ENCODE data around the gene ALKBH4.
"Not testable (repeated sequence)": the region's sequence is repeated elsewhere in the genome, so short reads cannot be mapped to it uniquely, and the experiment has no call there.

The ALKBH4 gene

DNA sequence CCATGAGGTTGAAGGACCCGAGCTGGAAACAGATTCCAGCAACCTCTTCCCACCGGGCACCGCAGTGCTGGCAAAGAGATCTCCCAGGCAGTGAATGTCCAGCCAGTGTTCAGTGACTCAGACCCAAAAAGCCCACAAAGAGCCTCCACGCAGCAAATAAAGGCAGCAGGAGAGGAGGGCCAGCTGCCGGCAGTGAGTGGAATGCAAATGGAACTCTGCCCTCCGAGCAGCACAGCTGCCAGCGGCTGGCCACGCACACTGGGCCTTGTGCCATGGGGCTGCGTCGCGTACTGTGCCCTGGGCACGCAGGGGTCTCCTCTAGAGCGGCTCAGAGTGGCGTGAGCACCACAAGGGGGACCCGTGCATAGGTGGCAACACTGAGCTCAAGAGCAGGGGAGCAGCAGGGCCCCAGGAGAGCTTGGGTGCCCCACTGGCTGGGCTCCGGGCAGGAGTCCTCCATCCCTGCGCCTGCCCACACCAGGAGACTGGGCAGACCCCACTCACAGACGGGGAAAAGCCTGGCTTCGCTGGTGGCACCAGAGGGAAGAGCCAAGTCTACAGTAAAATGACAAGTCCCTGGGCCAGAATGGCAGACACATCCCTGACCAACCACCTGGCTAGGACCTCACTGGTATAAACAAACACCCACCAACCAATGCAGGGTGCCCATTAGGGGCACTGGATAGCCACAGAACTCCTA lies 10.2 kb upstream of the ALKBH4 start:
- not testable (repeated sequence) for DNase-seq

- not testable (repeated sequence) for DNase-seq
Measured at GRCh38 chr7:102474116-102474515, 9.5 kb upstream of the ALKBH4 start.

DNA sequence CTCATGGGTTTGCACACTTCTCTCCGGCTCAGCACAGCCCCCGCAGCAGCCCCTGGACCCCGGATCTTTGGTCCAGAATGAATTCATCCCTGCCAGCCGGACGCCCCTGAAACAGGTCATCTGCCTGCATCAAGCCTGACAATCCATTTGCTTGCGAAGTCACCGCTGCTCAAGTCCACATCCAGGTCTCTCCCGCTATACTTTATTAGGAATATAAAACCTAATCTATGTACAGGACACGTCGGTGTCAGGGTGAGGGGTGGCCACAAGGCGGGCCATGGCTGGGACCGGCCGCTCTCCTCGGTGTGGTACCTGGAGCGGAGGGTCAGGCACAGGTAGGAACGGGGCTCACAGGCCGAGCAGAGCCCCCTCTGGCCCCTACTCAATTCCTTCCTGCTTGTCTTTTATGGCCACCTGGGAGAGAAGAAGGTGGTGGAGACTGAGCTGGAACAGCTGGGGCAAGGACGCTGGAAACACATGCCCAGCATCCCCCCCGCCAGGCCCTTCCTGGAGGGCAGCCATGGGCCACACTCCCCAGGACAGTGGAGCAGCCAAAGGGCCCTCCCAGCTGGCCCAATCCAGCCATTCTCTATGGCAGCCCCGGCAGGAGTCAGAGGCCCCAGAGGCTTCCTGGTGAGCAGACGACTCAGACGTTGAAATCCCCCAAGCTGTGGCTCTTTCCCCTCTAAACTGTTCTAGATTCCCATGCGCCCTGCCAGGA lies 8.8 kb upstream of the ALKBH4 start:
- DNase-seq = no peak

- DNase-seq = no peak
Measured at GRCh38 chr7:102472126-102473041, 7.7 kb upstream of the ALKBH4 start.

DNA sequence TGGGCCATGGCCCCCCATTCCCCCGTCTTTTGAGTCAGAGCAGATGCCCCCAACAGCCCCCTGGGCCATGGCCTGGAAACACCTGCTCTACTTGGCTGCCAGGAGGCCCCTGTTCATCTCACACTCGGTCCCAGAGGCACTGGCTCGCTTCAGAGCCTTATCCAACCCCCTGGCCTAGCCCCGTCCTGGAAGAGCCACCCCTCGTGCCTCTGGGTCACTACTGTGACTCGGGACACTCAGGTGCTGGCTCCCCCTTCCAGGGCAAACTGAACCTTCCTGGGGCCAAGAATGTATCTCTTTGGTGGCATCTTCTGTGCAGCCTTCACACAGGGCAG lies 7.1 kb upstream of the ALKBH4 start:
- no peak for DNase-seq

- DNase-seq = no peak
Measured at GRCh38 chr7:102469972-102470825, 5.5 kb upstream of the ALKBH4 start.

DNA sequence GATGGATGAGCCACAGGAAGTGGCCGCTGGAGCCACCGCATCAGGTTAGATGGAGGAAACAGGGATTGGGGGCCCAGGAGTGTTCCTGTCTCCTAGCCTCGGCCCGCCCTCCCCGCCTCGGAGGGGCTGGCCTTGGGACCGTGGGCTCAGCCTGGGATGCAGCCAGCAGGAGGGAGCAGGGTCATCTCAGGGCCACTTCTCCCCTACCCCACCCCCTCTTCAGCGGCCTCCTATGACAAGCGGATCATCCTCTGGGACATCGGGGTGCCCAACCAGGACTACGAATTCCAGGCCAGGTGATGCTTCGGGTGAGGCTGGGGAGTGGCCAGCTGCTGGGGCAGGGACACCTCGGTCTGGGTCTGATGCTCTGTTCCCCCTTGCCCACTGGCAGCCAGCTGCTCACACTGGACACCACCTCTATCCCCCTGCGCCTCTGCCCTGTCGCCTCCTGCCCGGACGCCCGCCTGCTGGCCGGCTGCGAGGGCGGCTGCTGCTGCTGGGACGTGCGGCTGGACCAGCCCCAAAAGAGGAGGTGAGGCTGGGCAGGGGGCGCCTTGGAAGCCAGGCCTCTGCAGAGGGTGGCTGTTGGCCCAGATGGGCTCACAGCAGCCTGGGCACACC lies 4.8 kb upstream of the ALKBH4 start:
- DNase-seq = no peak

DNA sequence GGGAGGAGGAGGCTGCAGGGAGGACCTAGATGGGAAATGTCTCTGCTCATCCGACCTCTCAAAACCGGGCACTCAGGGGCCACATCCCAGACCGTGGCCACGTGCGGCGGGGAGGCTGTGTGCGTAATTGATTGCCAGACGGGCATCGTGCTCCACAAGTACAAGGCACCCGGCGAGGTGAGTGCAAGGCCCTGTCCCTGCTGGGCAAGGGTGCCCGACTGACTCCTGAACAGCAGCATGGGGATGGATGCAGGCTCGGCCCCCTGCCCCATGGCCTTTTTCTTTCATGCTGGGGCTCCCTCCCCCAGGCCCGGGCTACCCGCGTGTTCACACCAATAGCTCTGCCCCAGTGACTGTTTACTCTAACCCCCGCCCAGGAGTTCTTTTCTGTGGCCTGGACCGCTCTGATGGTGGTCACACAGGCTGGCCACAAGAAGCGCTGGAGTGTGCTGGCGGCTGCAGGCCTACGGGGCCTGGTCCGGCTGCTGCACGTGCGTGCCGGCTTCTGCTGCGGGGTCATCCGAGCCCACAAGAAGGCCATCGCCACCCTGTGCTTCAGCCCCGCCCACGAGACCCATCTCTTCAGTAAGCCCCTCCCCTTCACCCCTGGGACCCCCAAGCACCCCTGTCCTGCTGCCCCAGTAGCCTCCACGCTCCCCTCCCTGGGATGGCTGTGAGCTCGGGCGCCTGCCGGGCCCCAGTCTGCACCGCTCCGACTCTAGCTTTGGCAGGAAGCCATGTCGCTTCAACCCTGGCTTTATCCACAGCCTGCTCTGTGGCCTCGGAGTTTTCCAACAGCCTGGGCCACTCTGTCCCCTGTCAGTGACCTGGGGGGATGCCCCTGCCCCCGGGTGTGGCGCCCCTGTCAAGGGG lies 4.1 kb upstream of the ALKBH4 start:
- DNase-seq = no peak

- DNase-seq = no peak
Measured at GRCh38 chr7:102467581-102468477, 3.2 kb upstream of the ALKBH4 start.

GRCh38 chr7:102466097-102466496 lies 1.4 kb upstream of the ALKBH4 start:
- no peak for DNase-seq

- DNase-seq = peak in 1 of 2 experiments; percentile 21
Measured at GRCh38 chr7:102463841-102464576, 654 bp downstream of the ALKBH4 start.

- no peak for DNase-seq
Measured at GRCh38 chr7:102460467-102460866, 4.2 kb downstream of the ALKBH4 start.

DNA sequence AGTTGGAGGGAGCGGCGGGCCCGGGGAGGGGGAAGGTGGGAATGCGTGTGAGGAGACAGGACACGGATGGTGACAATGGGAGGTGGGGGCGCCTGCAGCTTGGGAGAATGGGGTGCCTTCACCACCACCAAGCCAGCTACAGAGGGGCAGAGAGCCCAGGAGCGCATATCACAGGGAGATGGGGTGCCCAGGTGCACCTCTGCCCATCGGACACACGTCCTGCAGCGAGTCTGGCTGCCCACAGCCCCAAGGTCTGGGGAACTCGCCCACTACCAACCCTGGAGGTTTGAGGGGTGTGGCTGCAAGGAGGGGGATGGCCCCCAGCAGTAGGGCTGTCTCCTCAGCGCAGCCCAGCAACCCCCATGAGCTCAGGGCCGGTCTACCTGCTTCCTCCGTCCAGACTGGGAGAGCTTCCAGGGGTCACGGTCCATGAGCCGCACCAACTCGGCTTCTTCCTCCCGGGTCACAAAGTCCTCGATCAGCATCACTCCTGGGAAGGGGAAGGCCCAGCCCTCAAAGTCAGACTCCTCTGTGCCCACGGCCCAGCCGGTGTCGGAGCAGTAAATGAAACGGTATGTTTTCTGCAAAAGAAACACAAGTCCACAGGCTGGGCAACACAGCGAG lies 5.3 kb downstream of the ALKBH4 start:
- no peak for DNase-seq

DNA sequence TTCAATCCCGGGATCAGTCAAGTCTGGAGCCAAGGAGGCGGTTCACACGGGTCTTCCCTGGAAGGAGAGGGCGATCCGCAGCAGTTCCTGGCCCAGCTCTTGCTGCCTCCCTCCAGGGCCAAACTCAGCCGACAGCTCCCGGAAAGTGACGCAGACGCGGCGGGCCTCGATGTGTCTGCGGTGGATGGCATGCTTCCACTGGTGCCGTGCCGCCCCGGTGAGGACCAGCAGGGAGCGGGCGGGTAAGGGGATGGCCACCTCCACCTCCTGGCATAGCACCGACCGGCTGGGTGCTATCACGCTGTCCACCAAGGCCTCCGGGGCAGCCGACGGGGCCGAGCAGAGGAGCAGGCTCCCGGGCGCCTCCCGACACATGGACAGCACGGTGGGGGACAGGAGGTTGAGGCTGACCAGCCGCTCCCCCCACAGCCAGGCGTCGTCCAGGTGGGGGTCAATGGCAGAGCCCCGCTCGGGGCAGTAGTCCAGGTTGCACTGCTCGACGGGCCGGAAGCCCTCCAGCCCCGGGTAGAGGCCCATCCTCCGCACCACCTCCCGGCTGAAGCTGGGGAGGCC lies 7.2 kb downstream of the ALKBH4 start:
- DNase-seq = no peak

GRCh38 chr7:102456327-102456726 lies 8.3 kb downstream of the ALKBH4 start:
- DNase-seq = no peak

- DNase-seq = no peak
Measured at GRCh38 chr7:102455596-102455995, 9.1 kb downstream of the ALKBH4 start.

DNA sequence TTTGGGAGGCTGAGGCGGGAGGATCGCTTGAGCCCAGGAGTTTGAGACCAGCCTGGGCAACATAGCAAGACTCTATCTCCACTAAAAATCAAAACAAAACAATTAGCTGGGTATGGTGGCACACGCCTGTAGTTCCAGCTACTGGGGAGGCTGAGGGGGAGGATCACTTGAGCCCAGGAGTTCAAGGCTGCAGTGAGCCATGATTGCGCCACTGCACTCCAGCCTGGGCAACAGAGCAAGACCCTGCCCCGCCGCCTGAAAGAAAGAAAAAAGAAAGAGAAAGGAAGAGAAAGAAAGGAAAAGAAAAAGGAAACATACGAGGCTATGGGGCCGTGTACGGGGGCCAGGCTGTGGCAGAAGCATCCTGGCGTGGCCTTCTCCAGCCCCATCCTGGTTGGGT lies 9.7 kb downstream of the ALKBH4 start:
- DNase-seq = not testable (repeated sequence)

DNA sequence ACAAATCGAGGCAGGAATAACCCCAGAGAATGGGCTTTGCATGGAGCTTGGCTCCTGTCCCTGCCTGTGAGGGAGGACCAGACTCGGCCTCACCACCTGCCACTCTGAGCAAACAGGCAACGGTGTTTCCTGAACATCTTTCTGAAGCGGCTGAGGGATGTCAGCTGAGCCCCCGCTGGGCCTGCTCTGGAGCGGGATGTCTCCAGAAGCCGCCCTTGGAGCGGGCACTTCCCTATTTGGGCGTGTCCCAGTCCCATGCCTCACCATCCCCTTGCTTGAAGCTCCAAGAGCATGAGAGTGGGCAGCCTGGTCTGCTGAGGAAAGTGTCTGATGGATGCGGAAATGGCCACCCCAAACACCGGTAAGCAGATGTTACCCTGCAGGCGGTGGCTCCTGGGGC lies 10.2 kb downstream of the ALKBH4 start:
- DNase-seq = no peak
